Endothelial cell (in vitro differentiated cells): Measurements from ENCODE around the gene KRTAP19-6. TPM values are rescaled to one million over a fixed set of nuclear protein-coding genes. Genes with fewer than 3 reads are reported as not detected.

Experiments
- DNase-seq: peaks from one replicate; pipeline ENCODE4 v3.0.0; 2021; ENCODE audit warnings: low spot score
- H3K27ac Mint-ChIP-seq: one replicate; pipeline ENCODE4 v1.8.0; 2021; ENCODE audit warnings: mixed read lengths, inconsistent platforms; ENCODE audit not compliant: unreplicated experiment
- H3K27me3 Mint-ChIP-seq: one replicate; pipeline ENCODE4 v1.8.0; 2021; ENCODE audit warnings: mild to moderate bottlenecking, moderate library complexity, mixed read lengths, inconsistent platforms; ENCODE audit not compliant: unreplicated experiment
- H3K36me3 Mint-ChIP-seq: one replicate; pipeline ENCODE4 v1.8.0; 2021; ENCODE audit warnings: mild to moderate bottlenecking, low read depth, mixed read lengths, inconsistent platforms; ENCODE audit not compliant: unreplicated experiment
- H3K4me1 Mint-ChIP-seq: one replicate; pipeline ENCODE4 v1.8.0; 2021; ENCODE audit warnings: mild to moderate bottlenecking, mixed read lengths, inconsistent platforms; ENCODE audit not compliant: unreplicated experiment
- H3K4me3 Mint-ChIP-seq: one replicate; pipeline ENCODE4 v1.8.0; 2021; ENCODE audit warnings: mild to moderate bottlenecking, mixed read lengths, inconsistent platforms; ENCODE audit not compliant: unreplicated experiment
- H3K9me3 Mint-ChIP-seq: one replicate; pipeline ENCODE4 v1.8.0; 2021; ENCODE audit warnings: mixed read lengths, inconsistent platforms; ENCODE audit not compliant: unreplicated experiment
- CTCF ChIP-seq: fragments of 200-600 bp; sonication (generic); IDR thresholded peaks from one replicate; pipeline ENCODE4 v1.5.0; 2021; ENCODE audit warnings: antibody characterized with exemption; ENCODE audit not compliant: unreplicated experiment
- total RNA-seq: library from RNA; stranded (reverse); fragmentation: NEBNext Ultra II Directional; extraction: Animal tissue kit (Norgen Biotek cat#: 25700); gene quantifications from one replicate; pipeline ENCODE4 v1.2.1, GENCODE V29; 2021; ENCODE audit not compliant: unreplicated experiment

Gene KRTAP19-6
- total RNA-seq, 1 donor from 2014 or later, result not detected

DNA sequence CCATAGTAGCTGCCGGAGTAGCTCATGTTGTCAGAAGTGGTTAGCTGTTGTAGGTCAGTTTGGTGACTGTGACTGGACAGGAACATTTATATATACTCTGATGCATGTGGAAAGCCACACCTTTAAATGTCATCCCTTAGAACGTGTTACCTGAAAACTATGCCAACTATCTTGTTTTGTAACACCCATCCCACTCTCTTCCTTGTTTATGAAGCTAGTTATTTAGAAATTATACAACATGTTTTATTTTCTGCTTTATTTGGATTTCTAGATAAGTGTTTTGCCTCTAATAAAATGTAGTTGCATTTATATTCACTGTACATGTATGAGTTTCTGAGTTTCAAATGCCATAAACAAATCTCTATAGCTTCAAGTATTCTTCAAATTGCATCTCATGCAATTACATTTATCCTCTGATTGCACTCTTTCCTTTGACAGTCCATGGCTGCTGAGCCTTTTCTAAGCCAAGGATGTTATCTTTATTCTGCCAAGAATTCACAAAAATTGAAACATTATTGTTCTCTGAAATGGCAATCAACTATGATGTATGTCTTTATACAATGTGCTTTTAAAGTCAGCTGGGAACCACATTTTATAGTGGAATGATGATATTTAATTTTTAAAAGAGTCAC is 19.7 kb upstream of the KRTAP19-6 start, which contains the start of gene KRTAP19-7:
Gene KRTAP19-7 (minus strand): TSS at position 51 of the 632 bp plus-strand sequence. CDS start 25 bp downstream, at position 26.
- H3K27me3 Mint-ChIP-seq, result peaks cover 2% of the 10 kb centered on the region
- DNase-seq, result no peak
- no peaks in the 10 kb centered on the region for H3K36me3 Mint-ChIP-seq
- H3K27ac Mint-ChIP-seq, result no peak within 1 kb of the TSS
- H3K4me1 Mint-ChIP-seq, result peaks cover 7% of the 10 kb centered on the region
- H3K9me3 Mint-ChIP-seq, result no peaks in the 10 kb centered on the region
- no peak within 1 kb of the TSS for H3K4me3 Mint-ChIP-seq
- no peak for TF ChIP-seq CTCF

DNA sequence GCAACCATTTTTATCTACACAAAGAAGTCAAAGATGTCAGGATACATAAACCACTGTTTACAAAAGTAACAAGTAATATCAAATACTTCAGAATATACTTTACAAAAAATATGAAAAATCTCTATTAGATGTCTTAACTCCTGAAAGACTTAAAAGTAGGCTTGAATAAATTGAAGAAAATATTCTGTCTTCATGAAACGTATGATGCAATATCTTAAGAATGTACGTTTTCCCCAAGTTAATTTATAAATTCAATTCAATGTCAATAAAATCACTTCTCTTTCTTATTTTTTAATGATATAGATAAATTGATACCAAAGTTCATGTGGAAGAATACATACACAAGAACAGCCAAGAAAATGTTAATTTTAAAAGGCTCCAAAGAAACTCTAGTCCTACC is 13.4 kb upstream of the KRTAP19-6 start:
- no peaks in the 10 kb centered on the region for H3K36me3 Mint-ChIP-seq
- no peaks in the 10 kb centered on the region for H3K9me3 Mint-ChIP-seq

GRCh38 chr21:30552782-30553181 is 11.1 kb upstream of the KRTAP19-6 start:
- H3K9me3 Mint-ChIP-seq, result no peaks in the 10 kb centered on the region
- no peak for DNase-seq
- no peak overlapping the region for H3K4me3 Mint-ChIP-seq
- no peak overlapping the region for H3K27ac Mint-ChIP-seq
- TF ChIP-seq CTCF, result no peak
- H3K4me1 Mint-ChIP-seq, result no peaks in the 10 kb centered on the region
- H3K36me3 Mint-ChIP-seq, result no peaks in the 10 kb centered on the region
- H3K27me3 Mint-ChIP-seq, result peaks cover 2% of the 10 kb centered on the region

More for the DNA sequence above, 13.4 kb upstream of the KRTAP19-6 start:
- Mint-ChIP-seq H3K4me3 (no peak overlapping the region), H3K4me1 (peaks cover 7% of the 10 kb centered on the region), H3K27ac (no peak overlapping the region), H3K27me3 (peaks cover 2% of the 10 kb centered on the region)
- no peak for DNase-seq
- TF ChIP-seq CTCF, result no peak

GRCh38 chr21:30518876-30519275 is 22.8 kb downstream of the KRTAP19-6 start:
- no peak overlapping the region for H3K27ac Mint-ChIP-seq
- no peaks in the 10 kb centered on the region for H3K27me3 Mint-ChIP-seq
- no peak for DNase-seq
- no peaks in the 10 kb centered on the region for H3K36me3 Mint-ChIP-seq
- no peak for TF ChIP-seq CTCF
- H3K4me1 Mint-ChIP-seq, result no peaks in the 10 kb centered on the region
- H3K9me3 Mint-ChIP-seq, result no peaks in the 10 kb centered on the region
- no peak overlapping the region for H3K4me3 Mint-ChIP-seq

GRCh38 chr21:30515681-30516080 is 26.0 kb downstream of the KRTAP19-6 start:
- DNase-seq, result no peak
- H3K4me3 Mint-ChIP-seq, result no peak overlapping the region
- H3K27ac Mint-ChIP-seq, result no peak overlapping the region
- no peaks in the 10 kb centered on the region for H3K27me3 Mint-ChIP-seq
- no peaks in the 10 kb centered on the region for H3K36me3 Mint-ChIP-seq
- no peak for TF ChIP-seq CTCF
- no peaks in the 10 kb centered on the region for H3K4me1 Mint-ChIP-seq
- H3K9me3 Mint-ChIP-seq, result no peaks in the 10 kb centered on the region
